Measurements from ENCODE around the gene HIVEP3. TPM values are rescaled to one million over a fixed set of nuclear protein-coding genes. Genes with fewer than 3 reads are reported as not detected.

HIVEP3 gene
- total RNA-seq, 1 experiment from 2014 or later = 3.1 TPM

DNA sequence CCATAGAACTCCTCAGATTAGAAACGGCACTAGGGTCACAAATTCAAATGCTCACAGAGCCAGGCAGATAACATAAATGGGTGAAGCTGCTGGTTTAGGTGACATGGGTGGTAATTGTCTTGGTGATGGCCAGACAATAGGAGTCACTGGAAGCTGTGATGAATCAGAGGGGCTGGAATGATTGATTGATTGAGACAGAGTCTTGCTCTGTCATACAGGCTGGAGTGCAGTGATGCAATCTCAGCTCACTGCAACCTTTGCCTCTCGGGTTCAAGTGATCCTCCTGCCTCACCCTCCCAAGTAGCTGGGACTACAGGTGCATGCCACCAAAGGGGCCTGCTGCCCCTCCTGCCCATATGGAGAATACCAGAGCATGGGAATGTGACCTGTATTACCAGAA is 63.0 kb downstream of the HIVEP3 start:
- intact Hi-C loops (cut with micrococcal nuclease; ENCODE audit: unreplicated experiment) = no loop called here
- no peaks in the 10 kb centered on the region for H3K27me3 ChIP-seq (replicated peaks; ENCODE audit: insufficient read depth, low read depth, low read length, poor library complexity)
- no peak overlapping the region for H3K27ac ChIP-seq (ENCODE audit: low read depth, low read length, poor library complexity, severe bottlenecking)
- no TSS peak for BruUV-seq (replicated peaks)
- TF ChIP-seq EZH2 (IDR thresholded peaks at IDR 0.05; ENCODE audit: borderline replicate concordance, low read depth, low read length, poor library complexity, severe bottlenecking) = no peak
- TF ChIP-seq, protein P1, sequence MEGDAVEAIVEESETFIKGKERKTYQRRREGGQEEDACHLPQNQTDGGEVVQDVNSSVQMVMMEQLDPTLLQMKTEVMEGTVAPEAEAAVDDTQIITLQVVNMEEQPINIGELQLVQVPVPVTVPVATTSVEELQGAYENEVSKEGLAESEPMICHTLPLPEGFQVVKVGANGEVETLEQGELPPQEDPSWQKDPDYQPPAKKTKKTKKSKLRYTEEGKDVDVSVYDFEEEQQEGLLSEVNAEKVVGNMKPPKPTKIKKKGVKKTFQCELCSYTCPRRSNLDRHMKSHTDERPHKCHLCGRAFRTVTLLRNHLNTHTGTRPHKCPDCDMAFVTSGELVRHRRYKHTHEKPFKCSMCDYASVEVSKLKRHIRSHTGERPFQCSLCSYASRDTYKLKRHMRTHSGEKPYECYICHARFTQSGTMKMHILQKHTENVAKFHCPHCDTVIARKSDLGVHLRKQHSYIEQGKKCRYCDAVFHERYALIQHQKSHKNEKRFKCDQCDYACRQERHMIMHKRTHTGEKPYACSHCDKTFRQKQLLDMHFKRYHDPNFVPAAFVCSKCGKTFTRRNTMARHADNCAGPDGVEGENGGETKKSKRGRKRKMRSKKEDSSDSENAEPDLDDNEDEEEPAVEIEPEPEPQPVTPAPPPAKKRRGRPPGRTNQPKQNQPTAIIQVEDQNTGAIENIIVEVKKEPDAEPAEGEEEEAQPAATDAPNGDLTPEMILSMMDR (conservative IDR thresholded peaks at IDR 0.05; ENCODE audit: low read depth, low read length) = no peak
- CTCF ChIA-PET = no interaction called here
- POLR2A ChIA-PET (ENCODE audit: low non-redundant PET) = no interaction called here
- no peaks in the 10 kb centered on the region for H3K9me3 ChIP-seq (ENCODE audit: low read depth, low read length, poor library complexity, severe bottlenecking)
- no peaks in the 10 kb centered on the region for H3K36me3 ChIP-seq (ENCODE audit: insufficient read depth, low read length, poor library complexity, severe bottlenecking)
- no peaks in the 10 kb centered on the region for H3K4me1 ChIP-seq (ENCODE audit: insufficient read depth, low read length, poor library complexity, severe bottlenecking)
- no peak for DNase-seq (ENCODE audit: low spot score)
- no peak overlapping the region for H3K4me3 ChIP-seq (ENCODE audit: low read depth, low read length, poor library complexity, severe bottlenecking)

- POLR2A ChIA-PET (ENCODE audit: low non-redundant PET) = no interaction called here
Measured at GRCh38 chr1:41853907-41854306, 64.8 kb downstream of the HIVEP3 start.

GRCh38 chr1:41852091-41852490 is 66.6 kb downstream of the HIVEP3 start:
- no peak for DNase-seq (ENCODE audit: low spot score)
- no peaks in the 10 kb centered on the region for H3K27me3 ChIP-seq (replicated peaks; ENCODE audit: insufficient read depth, low read depth, low read length, poor library complexity)
- no peak overlapping the region for H3K27ac ChIP-seq (ENCODE audit: low read depth, low read length, poor library complexity, severe bottlenecking)
- no peaks in the 10 kb centered on the region for H3K9me3 ChIP-seq (ENCODE audit: low read depth, low read length, poor library complexity, severe bottlenecking)
- TF ChIP-seq, protein P1 (conservative IDR thresholded peaks at IDR 0.05; ENCODE audit: low read depth, low read length) = no peak
- TF ChIP-seq EZH2 (IDR thresholded peaks at IDR 0.05; ENCODE audit: borderline replicate concordance, low read depth, low read length, poor library complexity, severe bottlenecking) = no peak
- intact Hi-C loops (cut with micrococcal nuclease; ENCODE audit: unreplicated experiment) = no loop called here
- CTCF ChIA-PET = no interaction called here
- POLR2A ChIA-PET (ENCODE audit: low non-redundant PET) = no interaction called here
- BruUV-seq (replicated peaks) = no TSS peak
- H3K4me1 ChIP-seq (ENCODE audit: insufficient read depth, low read length, poor library complexity, severe bottlenecking) = no peaks in the 10 kb centered on the region
- H3K4me3 ChIP-seq (ENCODE audit: low read depth, low read length, poor library complexity, severe bottlenecking) = no peak overlapping the region
- H3K36me3 ChIP-seq (ENCODE audit: insufficient read depth, low read length, poor library complexity, severe bottlenecking) = no peaks in the 10 kb centered on the region

More at GRCh38 chr1:41853907-41854306, 64.8 kb downstream of the HIVEP3 start:
- Histone ChIP-seq H3K9me3 (ENCODE audit: low read depth, low read length, poor library complexity, severe bottlenecking) (no peaks in the 10 kb centered on the region), H3K36me3 (ENCODE audit: insufficient read depth, low read length, poor library complexity, severe bottlenecking) (no peaks in the 10 kb centered on the region), H3K27me3 (replicated peaks; ENCODE audit: insufficient read depth, low read depth, low read length, poor library complexity) (no peaks in the 10 kb centered on the region), H3K4me3 (ENCODE audit: low read depth, low read length, poor library complexity, severe bottlenecking) (no peak overlapping the region), H3K27ac (ENCODE audit: low read depth, low read length, poor library complexity, severe bottlenecking) (no peak overlapping the region), H3K4me1 (ENCODE audit: insufficient read depth, low read length, poor library complexity, severe bottlenecking) (no peaks in the 10 kb centered on the region)
- intact Hi-C loops (cut with micrococcal nuclease; ENCODE audit: unreplicated experiment) = no loop called here
- DNase-seq (ENCODE audit: low spot score) = no peak
- TF ChIP-seq EZH2 (IDR thresholded peaks at IDR 0.05; ENCODE audit: borderline replicate concordance, low read depth, low read length, poor library complexity, severe bottlenecking) = no peak
- TF ChIP-seq, protein P1 (conservative IDR thresholded peaks at IDR 0.05; ENCODE audit: low read depth, low read length) = no peak
- CTCF ChIA-PET = no interaction called here
- no TSS peak for BruUV-seq (replicated peaks)
